GM23338 (cell line): ENCODE results near the gene RPLP2.

Source experiments
- CREB1 ChIP-seq: fragments of 250-450 bp; sonication (Bioruptor Pico); IDR thresholded peaks from 2 replicates; pipeline ENCODE4 v1.5.0; 2020; ENCODE audit warnings: low read depth, mild to moderate bottlenecking, moderate library complexity
- EZH2 ChIP-seq: fragments of 200-600 bp; sonication (generic); IDR thresholded peaks from one replicate; pipeline ENCODE4 v1.8.0; 2017; ENCODE audit warnings: antibody characterized with exemption, mild to moderate bottlenecking, low read depth; ENCODE audit not compliant: unreplicated experiment
- EZH2phosphoT487 ChIP-seq: fragments of 200-600 bp; sonication (generic); IDR thresholded peaks from one replicate; pipeline ENCODE4 v1.8.1; 2018; ENCODE audit warnings: antibody characterized with exemption; ENCODE audit not compliant: unreplicated experiment
- POLR2AphosphoS5 ChIP-seq: IDR thresholded peaks from 2 replicates; pipeline ENCODE4 v1.6.1; 2016; ENCODE audit warnings: antibody characterized with exemption, low read depth
- ZNF331 ChIP-seq: fragments of 250-450 bp; sonication (Bioruptor Pico); IDR thresholded peaks from 2 replicates; pipeline ENCODE4 v1.5.0; 2020; ENCODE audit warnings: low read depth, mild to moderate bottlenecking, moderate library complexity
- TF ChIP-seq, protein P1 (sequence below), 2 experiments: fragments of 200-600 bp in 1 of 2; sonication (generic) in 1 of 2; conservative IDR thresholded peaks; 2 replicates each; pipeline versions ENCODE4 v1.5.1 to v1.6.1; 2016 to 2017; ENCODE audit warnings: antibody characterized with exemption in 2 of 2, low read depth in 2 of 2, mild to moderate bottlenecking in 2 of 2, moderate library complexity in 1 of 2
- TF ChIP-seq, protein P2 (sequence below): IDR thresholded peaks from one replicate; pipeline ENCODE4 v1.6.1; 2018; ENCODE audit warnings: antibody characterized with exemption; ENCODE audit not compliant: unreplicated experiment

DNA sequence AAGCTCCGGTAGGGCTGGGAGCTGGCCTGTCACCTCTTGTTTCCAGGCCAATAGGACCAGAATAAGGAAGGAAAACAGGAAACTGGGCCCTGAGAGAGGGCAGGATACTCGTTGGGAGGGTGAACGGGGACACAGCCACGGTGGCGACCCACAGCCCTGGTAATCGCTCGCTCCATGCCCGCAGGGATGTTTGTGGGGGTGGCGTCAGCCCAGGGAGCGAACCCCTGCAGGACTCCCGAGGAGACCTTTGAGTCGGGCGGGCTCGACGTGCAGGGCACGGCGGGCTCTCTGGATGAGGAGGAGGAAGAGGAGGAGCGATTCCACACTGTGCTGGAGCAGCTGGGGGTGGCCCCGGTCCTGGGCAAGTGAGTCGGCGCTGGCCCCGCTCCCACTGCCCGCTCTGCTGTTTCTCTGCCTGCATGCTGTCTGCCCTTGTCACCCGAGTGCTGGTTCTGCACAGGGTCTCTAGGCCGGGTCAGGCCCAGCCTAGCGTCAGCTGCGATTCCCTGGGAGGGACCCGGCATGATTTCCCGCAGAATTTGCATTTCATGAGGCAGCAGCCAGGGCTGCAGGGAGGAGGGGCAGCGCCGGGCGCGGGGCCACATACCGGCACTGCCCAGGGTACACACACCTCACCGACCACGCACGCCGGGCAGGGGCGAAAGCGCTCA is 19.5 kb downstream of the RPLP2 start:
- TF ChIP-seq, protein P1, sequence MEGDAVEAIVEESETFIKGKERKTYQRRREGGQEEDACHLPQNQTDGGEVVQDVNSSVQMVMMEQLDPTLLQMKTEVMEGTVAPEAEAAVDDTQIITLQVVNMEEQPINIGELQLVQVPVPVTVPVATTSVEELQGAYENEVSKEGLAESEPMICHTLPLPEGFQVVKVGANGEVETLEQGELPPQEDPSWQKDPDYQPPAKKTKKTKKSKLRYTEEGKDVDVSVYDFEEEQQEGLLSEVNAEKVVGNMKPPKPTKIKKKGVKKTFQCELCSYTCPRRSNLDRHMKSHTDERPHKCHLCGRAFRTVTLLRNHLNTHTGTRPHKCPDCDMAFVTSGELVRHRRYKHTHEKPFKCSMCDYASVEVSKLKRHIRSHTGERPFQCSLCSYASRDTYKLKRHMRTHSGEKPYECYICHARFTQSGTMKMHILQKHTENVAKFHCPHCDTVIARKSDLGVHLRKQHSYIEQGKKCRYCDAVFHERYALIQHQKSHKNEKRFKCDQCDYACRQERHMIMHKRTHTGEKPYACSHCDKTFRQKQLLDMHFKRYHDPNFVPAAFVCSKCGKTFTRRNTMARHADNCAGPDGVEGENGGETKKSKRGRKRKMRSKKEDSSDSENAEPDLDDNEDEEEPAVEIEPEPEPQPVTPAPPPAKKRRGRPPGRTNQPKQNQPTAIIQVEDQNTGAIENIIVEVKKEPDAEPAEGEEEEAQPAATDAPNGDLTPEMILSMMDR (conservative IDR thresholded peaks at IDR 0.05; ENCODE audit: low read depth in 2 of 2): no peak
- TF ChIP-seq, protein P2, sequence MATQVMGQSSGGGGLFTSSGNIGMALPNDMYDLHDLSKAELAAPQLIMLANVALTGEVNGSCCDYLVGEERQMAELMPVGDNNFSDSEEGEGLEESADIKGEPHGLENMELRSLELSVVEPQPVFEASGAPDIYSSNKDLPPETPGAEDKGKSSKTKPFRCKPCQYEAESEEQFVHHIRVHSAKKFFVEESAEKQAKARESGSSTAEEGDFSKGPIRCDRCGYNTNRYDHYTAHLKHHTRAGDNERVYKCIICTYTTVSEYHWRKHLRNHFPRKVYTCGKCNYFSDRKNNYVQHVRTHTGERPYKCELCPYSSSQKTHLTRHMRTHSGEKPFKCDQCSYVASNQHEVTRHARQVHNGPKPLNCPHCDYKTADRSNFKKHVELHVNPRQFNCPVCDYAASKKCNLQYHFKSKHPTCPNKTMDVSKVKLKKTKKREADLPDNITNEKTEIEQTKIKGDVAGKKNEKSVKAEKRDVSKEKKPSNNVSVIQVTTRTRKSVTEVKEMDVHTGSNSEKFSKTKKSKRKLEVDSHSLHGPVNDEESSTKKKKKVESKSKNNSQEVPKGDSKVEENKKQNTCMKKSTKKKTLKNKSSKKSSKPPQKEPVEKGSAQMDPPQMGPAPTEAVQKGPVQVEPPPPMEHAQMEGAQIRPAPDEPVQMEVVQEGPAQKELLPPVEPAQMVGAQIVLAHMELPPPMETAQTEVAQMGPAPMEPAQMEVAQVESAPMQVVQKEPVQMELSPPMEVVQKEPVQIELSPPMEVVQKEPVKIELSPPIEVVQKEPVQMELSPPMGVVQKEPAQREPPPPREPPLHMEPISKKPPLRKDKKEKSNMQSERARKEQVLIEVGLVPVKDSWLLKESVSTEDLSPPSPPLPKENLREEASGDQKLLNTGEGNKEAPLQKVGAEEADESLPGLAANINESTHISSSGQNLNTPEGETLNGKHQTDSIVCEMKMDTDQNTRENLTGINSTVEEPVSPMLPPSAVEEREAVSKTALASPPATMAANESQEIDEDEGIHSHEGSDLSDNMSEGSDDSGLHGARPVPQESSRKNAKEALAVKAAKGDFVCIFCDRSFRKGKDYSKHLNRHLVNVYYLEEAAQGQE: no peak
- no peak for TF ChIP-seq EZH2
- no peak; the same call in 1 of the 2 replicates for TF ChIP-seq POLR2AphosphoS5
- TF ChIP-seq CREB1 (CRISPR knock-in tag): no peak
- no peak for TF ChIP-seq ZNF331 (CRISPR knock-in tag)
- no peak for TF ChIP-seq EZH2phosphoT487
